ENCODE data around the gene SKI.

Gene SKI

GRCh38 chr1:2283991-2284895, 56.1 kb downstream of the SKI start:
- Histone ChIP-seq H3K27me3 (ENCODE audit: control insufficient read depth, low read length) (peaks cover 7% of the 10 kb centered on the region; the same call in 1 of the 2 replicates), H3K79me2 (ENCODE audit: control insufficient read depth, low read length) (no peaks in the 10 kb centered on the region), H3K4me2 (ENCODE audit: low read length) (no peak overlapping the region), H4K20me1 (ENCODE audit: control insufficient read depth, insufficient read depth, low read depth, low read length) (0 out of 2 replicates have a peak, but pooled peaks cover 10% of the 10 kb centered on the region), H3K36me3 (ENCODE audit: control insufficient read depth, low read length) (no peaks in the 10 kb centered on the region), H3K27ac (ENCODE audit: low read depth, low read length) (no peak overlapping the region), H3K4me3 (ENCODE audit: low read length) (no peak overlapping the region), H3K9me2 (replicated peaks; ENCODE audit: control insufficient read depth, low read length) (no peaks in the 10 kb centered on the region), H3K4me1 (ENCODE audit: control insufficient read depth, low read length) (no peaks in the 10 kb centered on the region), H3F3A (ENCODE audit: control insufficient read depth, insufficient read depth) (no peaks in the 10 kb centered on the region), H3K9me3 (ENCODE audit: control insufficient read depth, insufficient read depth, low read length) (no peaks in the 10 kb centered on the region)
- TF ChIP-seq CTCF (IDR thresholded peaks at IDR 0.05; ENCODE audit: low read depth, low read length, poor library complexity, severe bottlenecking): no peak
- TF ChIP-seq EZH2phosphoT487 (IDR thresholded peaks at IDR 0.05; ENCODE audit: borderline replicate concordance, low read length): no peak

GRCh38 chr1:2284932-2285331, 56.8 kb downstream of the SKI start:
- no peak overlapping the region for H3K27ac ChIP-seq (ENCODE audit: low read depth, low read length)
- H4K20me1 ChIP-seq (ENCODE audit: control insufficient read depth, insufficient read depth, low read depth, low read length): 0 out of 2 replicates have a peak, but pooled peaks cover 10% of the 10 kb centered on the region
- H3K9me2 ChIP-seq (replicated peaks; ENCODE audit: control insufficient read depth, low read length): no peaks in the 10 kb centered on the region
- no peaks in the 10 kb centered on the region for H3K9me3 ChIP-seq (ENCODE audit: control insufficient read depth, insufficient read depth, low read length)
- no peak overlapping the region for H3K4me3 ChIP-seq (ENCODE audit: low read length)
- H3K4me2 ChIP-seq (ENCODE audit: low read length): no peak overlapping the region
- peaks cover 11% of the 10 kb centered on the region for H3K27me3 ChIP-seq (ENCODE audit: control insufficient read depth, low read length)
- H3F3A ChIP-seq (ENCODE audit: control insufficient read depth, insufficient read depth): no peaks in the 10 kb centered on the region
- H3K4me1 ChIP-seq (ENCODE audit: control insufficient read depth, low read length): no peaks in the 10 kb centered on the region
- no peaks in the 10 kb centered on the region for H3K36me3 ChIP-seq (ENCODE audit: control insufficient read depth, low read length)
- no peaks in the 10 kb centered on the region for H3K79me2 ChIP-seq (ENCODE audit: control insufficient read depth, low read length)
- TF ChIP-seq EZH2phosphoT487 (IDR thresholded peaks at IDR 0.05; ENCODE audit: borderline replicate concordance, low read length) (no peak), CTCF (IDR thresholded peaks at IDR 0.05; ENCODE audit: low read depth, low read length, poor library complexity, severe bottlenecking) (no peak)

GRCh38 chr1:2286923-2287322, 58.8 kb downstream of the SKI start:
- TF ChIP-seq EZH2phosphoT487 (IDR thresholded peaks at IDR 0.05; ENCODE audit: borderline replicate concordance, low read length) (no peak), CTCF (IDR thresholded peaks at IDR 0.05; ENCODE audit: low read depth, low read length, poor library complexity, severe bottlenecking) (no peak)
- H3K4me1 ChIP-seq (ENCODE audit: control insufficient read depth, low read length): peaks cover 11% of the 10 kb centered on the region
- H3K79me2 ChIP-seq (ENCODE audit: control insufficient read depth, low read length): no peaks in the 10 kb centered on the region
- no peaks in the 10 kb centered on the region for H3F3A ChIP-seq (ENCODE audit: control insufficient read depth, insufficient read depth)
- no peak overlapping the region for H3K4me2 ChIP-seq (ENCODE audit: low read length)
- H3K4me3 ChIP-seq (ENCODE audit: low read length): no peak overlapping the region
- peaks cover 16% of the 10 kb centered on the region; the same call in 1 of the 2 replicates for H4K20me1 ChIP-seq (ENCODE audit: control insufficient read depth, insufficient read depth, low read depth, low read length)
- no peaks in the 10 kb centered on the region for H3K36me3 ChIP-seq (ENCODE audit: control insufficient read depth, low read length)
- no peaks in the 10 kb centered on the region for H3K9me3 ChIP-seq (ENCODE audit: control insufficient read depth, insufficient read depth, low read length)
- H3K27me3 ChIP-seq (ENCODE audit: control insufficient read depth, low read length): peaks cover 30% of the 10 kb centered on the region
- no peak overlapping the region for H3K27ac ChIP-seq (ENCODE audit: low read depth, low read length)
- no peaks in the 10 kb centered on the region for H3K9me2 ChIP-seq (replicated peaks; ENCODE audit: control insufficient read depth, low read length)
